Fibroblast of skin of abdomen (primary cell): ENCODE results near the gene TSR3.

Source experiments
- DNase-seq: peaks from one replicate; pipeline ENCODE4 v3.0.0-alpha.2; 2013

The TSR3 gene

GRCh38 chr16:1323296-1324239 is 28.1 kb downstream of the TSR3 start:
- no peak for DNase-seq

DNA sequence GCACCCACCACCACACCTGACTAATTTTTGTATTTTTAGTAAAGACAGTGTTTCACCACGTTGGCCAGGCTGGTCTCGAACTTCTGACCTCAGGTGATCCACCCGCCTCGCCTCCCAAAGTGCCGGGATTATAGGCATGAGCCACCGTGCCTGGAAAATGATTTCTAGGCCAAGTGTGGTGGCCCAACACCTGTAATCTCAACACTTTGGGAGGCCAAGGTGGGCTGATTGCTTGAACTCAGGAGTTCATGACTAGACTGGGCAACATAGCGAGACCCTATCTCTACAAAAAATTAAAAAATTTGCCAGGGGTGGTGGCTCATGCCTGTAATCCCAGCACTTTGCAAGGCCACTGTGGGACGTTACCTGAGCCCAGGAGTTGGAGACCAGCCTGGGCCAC is 29.3 kb downstream of the TSR3 start:
- DNase-seq, result no peak

DNA sequence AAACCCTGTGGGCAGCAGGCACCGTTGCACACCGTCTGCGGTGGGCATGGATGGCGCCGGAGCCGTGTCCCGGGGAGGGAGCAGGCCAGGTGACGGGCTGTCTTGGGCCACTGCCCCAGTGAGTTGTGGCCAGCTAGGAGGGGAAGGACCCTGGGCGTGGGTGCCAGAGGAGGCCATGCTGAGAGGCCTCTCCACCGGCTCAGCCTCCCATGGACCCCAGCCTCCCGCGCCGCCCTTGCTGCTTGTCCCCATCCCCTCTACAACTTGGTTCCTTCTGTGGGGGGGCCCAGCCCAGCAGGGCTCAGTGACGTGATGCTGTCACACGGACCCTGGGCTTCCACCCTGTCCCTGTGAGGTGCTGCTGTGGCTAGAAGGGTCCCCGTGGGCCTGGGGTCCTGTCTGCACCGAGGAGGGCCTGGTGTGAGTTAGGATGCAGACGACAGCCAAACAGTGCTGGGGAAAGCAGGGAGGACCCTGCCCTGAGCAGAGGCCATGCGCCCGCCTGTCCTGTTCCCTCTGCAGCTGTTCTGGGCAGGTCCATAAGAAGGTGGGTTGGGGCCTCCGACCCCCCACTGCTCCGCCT is 30.9 kb downstream of the TSR3 start:
- DNase-seq, result no peak

GRCh38 chr16:1320097-1320496 is 31.6 kb downstream of the TSR3 start:
- DNase-seq, result no peak

GRCh38 chr16:1319041-1319440 is 32.6 kb downstream of the TSR3 start:
- DNase-seq, result no peak

GRCh38 chr16:1318268-1318545 is 33.5 kb downstream of the TSR3 start:
- no peak for DNase-seq

DNA sequence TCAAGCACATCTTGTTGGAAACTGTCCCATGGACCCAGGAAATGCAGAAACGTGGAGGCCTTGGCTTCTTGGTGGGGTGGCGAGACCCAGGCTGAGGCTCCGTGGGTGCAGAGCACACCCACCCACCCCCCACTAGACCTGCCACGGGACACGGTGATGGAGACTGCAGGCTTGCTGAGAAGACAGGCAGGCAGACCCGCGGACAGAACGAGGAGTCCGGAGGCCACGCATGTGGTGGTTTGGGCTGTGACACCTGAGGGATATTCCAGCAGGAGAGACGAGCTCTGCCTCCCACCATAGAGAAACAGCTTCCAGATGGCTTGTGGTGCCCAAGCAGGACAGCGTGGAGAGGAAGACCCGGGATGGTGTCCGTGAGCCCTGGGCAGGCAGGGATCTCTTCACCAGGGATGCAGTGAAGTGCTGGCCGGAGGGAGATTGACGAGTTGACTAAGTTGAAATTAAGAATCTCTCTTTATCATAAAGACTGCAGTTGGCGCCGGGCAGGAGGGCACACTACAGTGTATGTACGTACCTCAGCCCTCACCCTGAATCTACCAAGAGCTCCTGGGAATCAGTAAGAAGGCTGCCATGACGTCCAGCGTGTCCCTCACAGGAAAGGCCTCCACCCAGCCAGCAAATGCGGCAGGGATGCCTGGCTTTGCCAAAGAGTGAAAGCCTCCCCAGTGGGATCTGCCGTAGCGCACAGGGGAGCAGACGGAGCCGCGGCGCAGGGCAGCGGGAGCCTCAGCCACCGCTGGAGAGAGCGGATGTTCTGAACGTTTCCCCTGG is 34.0 kb downstream of the TSR3 start:
- DNase-seq, result no peak

DNA sequence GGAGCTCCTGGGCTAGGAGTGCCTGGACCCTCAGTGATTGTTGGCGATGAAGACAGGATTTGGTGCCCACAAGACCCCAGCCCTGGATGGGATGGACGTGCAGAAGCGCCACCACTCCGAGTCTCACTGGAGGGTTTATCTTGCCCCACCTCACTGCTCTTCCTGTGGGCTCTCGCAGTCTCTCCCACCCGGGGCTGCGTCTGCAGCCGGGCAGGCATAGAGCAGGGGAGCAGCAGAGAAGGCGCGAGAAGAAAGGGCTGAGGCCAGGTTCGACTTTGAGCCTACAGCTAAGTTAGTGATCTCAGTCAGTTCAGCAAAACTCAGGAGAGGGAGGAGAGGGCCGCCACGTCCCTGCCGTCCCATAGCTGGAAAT is 35.7 kb downstream of the TSR3 start:
- DNase-seq, result no peak

GRCh38 chr16:1315081-1316032 is 36.3 kb downstream of the TSR3 start:
- no peak for DNase-seq

DNA sequence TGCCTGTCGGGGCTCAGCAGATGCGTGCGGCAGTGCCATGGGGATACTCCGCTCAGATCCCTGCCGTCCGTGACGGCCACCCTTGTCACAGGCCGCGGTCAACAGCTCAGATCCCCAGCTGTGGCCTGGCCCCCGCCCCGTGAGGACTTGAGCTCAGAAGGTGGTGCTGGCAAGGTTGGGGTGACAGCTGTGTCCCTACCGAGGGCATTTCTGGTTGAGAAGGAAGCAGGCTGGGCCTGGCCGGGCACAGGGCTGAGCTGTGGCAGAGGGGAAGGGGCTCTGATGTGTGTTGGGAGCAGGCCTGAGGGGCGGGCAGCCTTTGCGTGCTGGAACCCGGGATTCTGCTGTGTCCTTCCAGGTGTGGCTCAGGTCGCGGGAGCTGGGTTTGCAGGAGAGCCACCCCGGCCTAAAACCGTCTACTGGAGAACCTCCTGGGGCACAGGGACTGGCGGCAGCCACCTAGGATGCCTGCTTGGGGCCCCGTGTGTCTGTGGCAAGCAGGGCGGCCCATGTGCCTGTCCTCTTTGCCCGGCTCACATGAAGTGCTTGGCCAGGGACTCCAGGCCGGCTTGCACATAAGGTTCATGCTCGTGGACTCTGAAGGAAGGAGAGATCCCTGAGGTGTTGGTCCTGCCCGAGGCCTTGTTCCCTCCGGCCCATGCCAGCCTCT is 37.1 kb downstream of the TSR3 start:
- DNase-seq, result no peak

DNA sequence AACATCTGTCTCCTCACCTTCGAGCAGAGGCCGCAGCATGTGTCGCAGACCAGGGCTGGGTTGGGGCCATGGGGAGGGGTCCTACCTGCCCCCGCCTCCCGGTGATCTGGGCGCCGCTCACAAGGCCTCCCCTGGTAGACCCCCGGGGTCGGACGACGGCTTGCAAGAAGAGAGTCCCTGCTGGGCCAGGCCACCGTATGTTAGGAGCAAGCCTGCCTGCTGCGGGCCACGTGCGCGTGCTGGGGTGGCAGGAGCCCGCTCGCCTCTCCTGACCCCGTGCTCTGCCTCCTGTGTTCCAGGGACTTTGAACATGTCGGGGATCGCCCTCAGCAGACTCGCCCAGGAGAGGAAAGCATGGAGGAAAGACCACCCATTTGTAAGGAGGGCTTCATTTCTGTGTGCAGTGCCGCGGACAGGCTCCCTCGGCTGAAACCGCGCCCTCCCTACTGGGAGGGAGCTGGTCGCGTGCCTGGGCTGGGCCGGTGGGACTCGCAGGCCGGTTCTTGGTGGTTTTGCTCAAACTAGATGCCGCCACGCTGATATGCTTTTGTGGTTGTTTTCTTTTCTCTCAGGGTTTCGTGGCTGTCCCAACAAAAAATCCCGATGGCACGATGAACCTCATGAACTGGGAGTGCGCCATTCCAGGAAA is 37.8 kb downstream of the TSR3 start:
- no peak for DNase-seq

- no peak for DNase-seq
Measured at GRCh38 chr16:1312903-1313302, 38.8 kb downstream of the TSR3 start.

DNA sequence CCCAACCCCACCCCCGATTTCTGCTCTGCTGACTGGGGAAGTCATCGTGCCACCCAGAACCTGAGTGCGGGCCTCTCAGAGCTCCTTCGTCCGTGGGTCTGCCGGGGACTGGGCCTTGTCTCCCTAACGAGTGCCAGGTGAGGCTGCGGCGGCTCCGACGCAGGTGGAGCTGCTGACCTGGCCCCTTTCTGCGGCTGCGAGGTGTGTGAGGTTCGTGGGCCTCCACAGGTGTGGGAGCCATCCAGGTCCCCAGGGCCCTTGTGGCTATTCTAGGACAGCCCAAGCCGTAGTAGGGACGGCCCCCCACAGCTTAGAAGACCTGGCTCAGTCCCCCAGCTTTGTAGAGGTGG is 39.2 kb downstream of the TSR3 start:
- no peak for DNase-seq

DNA sequence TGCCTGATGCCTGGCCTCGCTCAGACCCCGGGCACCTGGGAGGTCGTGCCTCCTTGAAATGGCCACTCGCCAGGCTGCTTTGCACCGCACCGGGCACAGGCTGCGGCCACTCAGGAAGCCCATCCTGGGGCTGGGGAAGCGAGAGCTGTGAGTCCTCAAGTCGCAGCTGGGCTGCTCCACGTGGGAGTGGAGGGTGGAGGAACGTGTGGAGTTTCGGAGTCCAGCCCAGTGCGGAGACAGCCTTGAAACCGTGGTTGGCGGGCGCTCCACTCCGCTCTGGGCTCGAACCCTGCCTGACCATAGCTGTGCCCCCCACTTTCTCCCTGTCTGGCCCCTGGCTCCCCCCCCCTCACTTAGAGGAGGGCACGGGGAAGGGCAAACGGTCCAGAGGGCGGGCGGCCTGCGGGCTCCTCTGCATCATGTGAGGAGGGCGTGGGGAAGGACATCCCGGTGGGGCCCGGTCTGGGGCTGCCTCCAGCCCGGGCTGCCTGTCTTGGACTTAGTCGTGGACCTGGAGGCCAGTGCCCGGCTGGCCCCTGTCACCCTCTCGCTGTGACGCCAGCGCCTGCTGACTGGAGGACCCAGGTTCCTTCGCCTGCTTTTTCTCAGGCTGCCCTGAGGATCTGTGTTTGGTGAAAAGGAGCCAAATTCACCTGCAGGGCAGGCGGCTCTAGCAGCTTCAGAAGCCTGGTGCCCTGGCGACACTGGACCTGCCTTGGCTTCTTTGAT is 39.8 kb downstream of the TSR3 start:
- no peak for DNase-seq

GRCh38 chr16:1311212-1311737 is 40.4 kb downstream of the TSR3 start:
- no peak for DNase-seq

DNA sequence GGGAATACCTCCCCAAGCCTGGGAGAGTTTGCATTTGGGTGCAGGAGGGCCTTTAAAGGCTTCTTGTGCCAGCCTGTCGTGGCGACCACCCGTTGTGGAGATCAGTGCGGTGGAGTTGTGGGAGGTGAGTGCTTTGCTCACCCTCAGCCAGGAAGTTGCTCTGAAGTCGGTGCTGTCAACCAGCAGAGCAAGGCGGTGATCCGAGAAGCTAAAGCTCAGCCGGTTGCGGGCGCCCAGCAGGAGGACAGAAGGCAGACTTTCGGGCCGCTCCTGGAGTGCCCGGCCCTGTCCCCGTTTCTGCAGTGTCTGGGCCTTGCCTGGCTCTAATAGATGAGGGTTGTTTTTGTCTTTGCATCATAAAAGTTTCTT is 40.9 kb downstream of the TSR3 start:
- no peak for DNase-seq

- peak; percentile 25 for DNase-seq
Measured at GRCh38 chr16:1309888-1310831, 41.5 kb downstream of the TSR3 start.

GRCh38 chr16:1308977-1309885 is 42.4 kb downstream of the TSR3 start, which contains the start of gene UBE2I:
Gene UBE2I (plus strand): TSS chr16:1309636. CDS start chr16:1314031, 4,395 bp downstream.
- peak; percentile 99 for DNase-seq
